SH-SY5Y (cell line): Measurements from ENCODE around the gene SEPSECS.

Experiments
- GATA2 ChIP-seq: IDR thresholded peaks from 2 replicates; pipeline ENCODE4 v1.6.1; 2011; ENCODE audit warnings: mild to moderate bottlenecking, low read depth, low read length
- GATA3 ChIP-seq: IDR thresholded peaks from 2 replicates; pipeline ENCODE4 v1.6.1; 2011; ENCODE audit warnings: low read depth, mild to moderate bottlenecking, low read length, moderate library complexity

GRCh38 chr4:25155947-25156346 is 4.3 kb downstream of the SEPSECS start:
- no peak for TF ChIP-seq GATA3
- no peak for TF ChIP-seq GATA2
